IPS-NIHi7 (cell line): Measurements from ENCODE around the gene DNAH10.
"Not testable (repeated sequence)": the region's sequence is repeated elsewhere in the genome, so short reads cannot be mapped to it uniquely, and the experiment has no call there.

ENCODE experiments used
- DNase-seq: peaks from one replicate; pipeline ENCODE4 v3.0.0; 2012; ENCODE audit warnings: mixed read lengths; ENCODE audit errors: extremely low spot score

The DNAH10 gene

GRCh38 chr12:123946516-123947505, 184.7 kb downstream of the DNAH10 start:
- DNase-seq = not testable (repeated sequence)

- DNase-seq = not testable (repeated sequence)
Measured at GRCh38 chr12:123947531-123947930, 185.4 kb downstream of the DNAH10 start.

GRCh38 chr12:123948401-123948795, 186.3 kb downstream of the DNAH10 start:
- no peak for DNase-seq

DNA sequence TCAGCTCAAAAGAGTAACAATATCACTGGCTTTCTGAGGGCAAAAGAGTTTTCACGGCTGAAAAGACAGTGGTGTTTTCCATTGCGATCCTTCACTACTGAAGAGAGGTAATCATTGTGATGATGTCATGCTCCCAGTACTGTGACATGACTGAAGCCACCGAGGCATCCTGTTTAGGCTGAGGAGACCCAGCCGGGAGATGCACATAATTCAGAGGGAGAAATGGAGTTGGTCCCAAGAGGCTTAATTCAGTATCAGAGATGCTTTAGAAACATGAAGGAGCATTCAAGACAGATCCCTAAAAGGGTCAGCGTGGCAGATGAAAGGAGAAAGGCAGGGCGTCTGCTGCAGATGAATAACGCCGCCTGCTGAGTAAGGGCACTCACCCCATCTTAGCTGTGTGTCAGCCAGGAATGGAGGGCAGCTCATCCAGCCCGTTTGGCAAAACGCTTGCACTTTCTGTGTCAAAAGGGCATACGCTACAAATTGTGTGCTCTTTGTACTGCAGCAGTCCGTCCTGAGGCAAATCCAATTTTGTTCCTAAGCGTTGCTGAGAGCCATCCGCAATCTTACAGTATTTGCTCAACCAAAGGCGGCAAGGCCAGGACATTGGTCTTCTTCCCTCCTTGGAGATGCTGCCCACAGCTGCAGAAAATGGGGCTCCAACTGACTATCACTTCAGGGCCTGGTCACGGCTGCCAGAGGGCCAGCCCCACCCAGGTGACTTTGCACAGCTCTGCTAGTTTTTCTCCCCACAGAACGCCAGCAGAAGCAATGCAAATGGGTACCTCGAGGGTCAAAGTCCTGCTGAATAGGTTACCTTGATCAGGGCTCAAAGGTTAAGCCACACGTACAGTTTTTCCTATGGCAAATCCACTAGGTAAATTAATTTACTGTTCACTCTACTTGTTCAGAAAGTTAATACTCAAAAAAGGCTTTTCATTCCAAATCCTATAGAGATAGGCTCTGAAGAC, 187.0 kb downstream of the DNAH10 start:
- DNase-seq = no peak

DNA sequence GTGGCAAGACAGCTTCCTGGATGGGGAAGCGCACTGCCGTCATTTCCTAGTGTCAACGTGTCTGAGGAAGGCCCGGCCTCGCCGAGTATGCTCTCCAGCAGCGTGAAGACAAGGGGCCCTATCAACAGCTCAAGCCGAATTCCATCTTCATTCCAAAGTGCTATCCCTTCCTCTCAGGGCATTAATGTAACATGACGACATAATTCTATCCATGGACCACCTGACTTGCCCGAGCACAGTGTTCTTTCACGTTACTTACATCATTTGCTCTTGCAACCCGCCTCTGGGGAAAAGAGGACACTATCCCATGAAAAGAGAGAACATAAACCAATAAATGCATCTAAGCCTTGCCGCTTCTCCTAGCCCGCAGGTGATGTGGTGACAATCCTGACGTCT, 187.7 kb downstream of the DNAH10 start:
- DNase-seq = no peak

- no peak for DNase-seq
Measured at GRCh38 chr12:123950476-123951349, 188.6 kb downstream of the DNAH10 start.

DNA sequence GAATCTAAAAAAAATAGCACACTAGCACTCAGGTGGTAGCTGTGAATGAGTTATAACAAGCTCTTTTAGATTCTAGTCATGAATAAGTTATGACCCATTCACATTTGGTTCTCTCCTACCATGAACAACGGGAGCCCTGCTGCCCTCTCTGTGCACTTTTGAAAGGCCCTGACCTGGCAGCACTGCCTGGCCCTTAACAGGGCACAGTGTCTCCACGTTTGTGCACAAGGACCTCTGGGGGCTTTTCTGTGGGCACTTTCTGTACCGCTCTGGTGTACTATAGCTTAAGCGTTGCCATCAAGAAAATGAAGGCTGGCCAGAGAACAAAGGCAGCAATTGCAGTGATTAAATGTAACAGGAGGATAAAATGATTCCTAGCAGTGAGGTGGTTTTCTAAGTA, 189.4 kb downstream of the DNAH10 start:
- no peak for DNase-seq

GRCh38 chr12:123952037-123952436, 189.9 kb downstream of the DNAH10 start:
- no peak for DNase-seq

DNA sequence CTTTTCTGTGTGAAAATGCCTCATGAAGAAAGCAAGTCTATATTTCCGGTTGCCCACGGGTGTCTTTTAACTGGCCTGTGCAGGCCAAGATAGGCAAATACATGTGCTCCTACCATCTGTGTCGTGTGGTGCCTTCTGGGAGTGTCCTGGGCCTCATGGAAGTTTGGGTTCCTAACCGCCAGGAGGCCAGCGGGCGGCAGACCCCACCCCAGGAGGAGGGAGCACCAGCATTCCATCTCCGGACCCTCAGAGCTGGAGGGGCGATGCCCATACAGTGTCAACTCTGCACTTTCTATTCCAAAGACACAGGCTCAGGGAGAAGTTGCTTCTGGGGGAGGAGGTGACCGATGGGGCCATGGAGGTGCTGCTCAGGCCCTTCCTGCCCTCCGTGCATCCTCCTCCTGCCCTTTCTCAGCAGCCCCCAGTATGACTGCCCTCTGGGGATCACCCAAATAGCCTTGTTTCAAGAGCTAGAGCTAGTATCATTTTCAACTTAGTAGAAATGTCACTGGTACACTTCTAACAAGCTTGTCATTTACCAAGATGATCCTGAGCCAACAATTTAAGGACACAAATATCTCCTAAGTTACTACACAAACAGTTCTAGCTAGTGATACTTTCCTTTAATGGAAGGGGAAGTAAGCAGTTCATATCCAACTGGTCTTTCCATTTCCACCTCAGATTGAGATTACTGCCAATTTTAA, 192.7 kb downstream of the DNAH10 start:
- no peak for DNase-seq

GRCh38 chr12:123956249-123956648, 194.1 kb downstream of the DNAH10 start:
- DNase-seq = no peak

DNA sequence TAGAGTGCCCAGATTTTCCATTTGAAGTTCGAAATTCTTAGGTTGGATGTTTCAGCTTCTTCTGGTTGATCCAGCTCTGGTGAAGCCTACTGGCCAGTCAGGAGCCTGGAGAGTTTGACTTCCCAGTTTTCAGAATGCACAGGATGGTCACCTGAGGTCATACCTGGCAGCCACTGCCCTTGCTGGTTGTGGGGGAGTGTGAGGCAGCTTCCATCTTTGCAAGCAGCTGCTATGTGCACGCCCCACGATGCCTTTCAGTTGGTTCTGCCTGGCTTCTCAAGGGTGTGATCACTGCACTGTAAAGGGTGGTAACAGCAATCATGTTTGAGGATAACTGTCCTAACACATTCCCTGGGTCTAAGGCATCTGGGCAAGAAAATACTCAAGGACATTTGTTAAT, 195.1 kb downstream of the DNAH10 start:
- DNase-seq = no peak

- no peak for DNase-seq
Measured at GRCh38 chr12:123958462-123958861, 196.4 kb downstream of the DNAH10 start.

DNA sequence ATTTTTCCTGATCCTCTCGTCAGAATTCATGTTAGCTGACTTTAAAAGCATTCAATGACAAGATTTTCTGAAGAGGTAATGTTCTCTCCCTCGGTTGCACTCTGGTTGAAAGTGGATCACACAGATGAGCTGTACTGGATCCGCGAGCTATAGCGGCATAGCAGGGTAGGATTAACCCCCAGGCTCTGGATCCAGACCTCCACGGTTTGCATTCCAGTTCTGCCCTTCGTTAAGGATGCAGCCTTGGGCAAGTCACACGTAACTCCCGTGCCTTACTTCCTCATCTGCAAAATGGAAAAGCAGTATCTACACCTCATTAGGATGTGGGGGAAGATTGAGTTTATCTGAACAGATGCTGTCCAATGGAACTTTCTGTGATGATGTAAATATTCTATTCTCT, 196.8 kb downstream of the DNAH10 start:
- no peak for DNase-seq

DNA sequence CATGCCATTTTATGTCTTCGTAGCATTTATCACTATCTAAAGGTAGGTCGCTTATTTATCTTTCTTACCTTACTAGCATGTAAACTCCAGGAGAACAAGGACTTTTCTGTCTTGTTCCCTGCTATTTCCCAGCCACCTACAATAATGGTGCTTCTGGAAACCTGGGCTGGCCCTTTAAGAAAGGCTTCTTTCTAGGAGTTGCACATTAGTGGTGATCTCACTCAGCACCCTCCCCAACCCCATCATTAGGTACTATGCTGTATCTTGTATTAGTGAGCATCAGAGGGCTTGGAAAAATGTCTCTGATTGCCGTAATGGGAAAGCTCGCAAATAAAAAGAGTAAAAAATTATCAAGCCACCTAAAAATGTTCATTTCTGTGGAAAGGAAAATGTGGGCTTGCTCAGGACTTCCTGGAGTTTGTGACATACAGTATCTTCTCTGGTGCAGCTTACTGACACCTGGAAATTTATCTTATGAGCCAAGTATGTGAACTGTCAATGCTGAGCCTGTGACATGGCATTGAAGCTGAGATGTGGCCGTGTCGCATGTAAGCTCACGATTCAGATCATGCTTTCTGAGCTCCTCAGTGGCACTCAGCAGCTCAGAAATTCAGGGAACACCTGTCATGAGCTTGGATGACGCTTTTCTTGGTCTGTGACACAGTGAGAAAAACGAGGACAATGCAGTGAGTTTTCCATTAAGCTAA, 198.1 kb downstream of the DNAH10 start:
- DNase-seq = no peak

DNA sequence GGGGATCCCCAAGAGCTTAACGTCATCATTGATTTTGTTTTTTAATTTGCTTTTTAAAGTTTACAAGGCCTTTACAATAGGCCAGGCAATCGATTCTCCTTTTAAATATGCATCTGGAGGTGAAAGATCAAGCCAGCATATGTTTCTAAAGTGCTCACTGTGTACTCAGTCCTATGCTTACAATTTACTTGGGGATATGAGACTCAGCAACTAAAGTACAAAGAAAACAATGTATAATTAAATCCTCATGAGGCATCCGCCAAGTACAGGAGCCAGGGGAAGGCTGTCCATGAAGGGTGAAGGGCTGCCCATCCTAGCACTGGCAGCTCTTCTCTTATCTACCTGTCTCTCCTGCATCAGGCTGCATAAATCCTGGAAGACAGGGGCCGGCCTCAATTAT, 198.8 kb downstream of the DNAH10 start:
- no peak for DNase-seq

DNA sequence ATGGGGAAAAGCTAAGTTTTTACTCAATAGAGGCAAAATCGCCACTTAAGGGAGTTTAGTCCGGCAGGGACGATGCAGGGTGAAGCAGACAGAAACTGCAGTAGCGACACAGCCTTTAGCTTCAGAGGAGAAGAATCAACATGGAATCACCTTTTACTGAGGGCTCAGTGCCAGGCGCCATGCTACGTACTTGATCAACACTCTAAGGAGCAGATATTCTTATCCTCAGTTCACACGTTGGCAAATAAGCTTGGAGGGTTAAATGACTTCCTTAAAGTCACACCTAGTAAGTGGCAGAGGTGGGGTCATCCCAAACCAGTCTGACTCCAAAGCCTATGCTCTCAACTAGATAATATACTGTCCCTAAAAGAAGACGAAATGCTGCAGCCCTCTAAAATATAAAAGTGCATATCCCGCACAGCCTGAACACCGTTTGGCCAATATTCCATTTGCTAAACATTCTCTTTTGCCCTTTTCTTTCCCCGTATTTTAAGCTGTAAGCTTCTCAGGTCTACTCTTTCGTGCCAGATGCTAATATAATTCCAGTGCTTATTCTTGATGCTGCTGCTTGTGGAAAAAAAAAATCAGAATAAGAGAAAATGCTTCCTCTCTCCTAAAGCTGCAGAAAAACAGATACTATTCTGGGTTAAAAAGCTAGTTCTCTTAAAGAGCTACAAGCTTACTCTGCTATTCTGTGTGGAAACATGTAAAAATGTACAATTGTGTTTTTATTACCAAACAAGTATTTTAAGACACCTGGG, 199.7 kb downstream of the DNAH10 start:
- no peak for DNase-seq

DNA sequence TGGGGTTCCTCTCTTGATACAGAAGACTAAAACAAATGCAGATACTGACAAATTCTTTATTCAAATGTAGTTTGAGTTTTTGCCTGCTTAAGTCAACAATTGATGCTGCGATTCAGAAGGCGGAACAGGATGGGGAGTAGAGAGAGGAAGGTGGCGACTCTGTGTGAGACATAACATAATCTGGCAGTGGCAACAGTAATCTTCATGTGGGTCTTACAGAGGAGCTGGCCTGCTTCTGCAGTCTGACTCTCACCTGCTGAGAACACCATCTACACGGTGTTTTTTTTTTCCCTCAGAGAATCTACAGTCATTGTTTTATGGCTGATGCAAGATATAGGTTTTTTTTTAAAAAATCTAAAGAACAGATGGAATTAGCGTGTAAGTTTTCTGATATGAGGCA, 200.4 kb downstream of the DNAH10 start:
- DNase-seq = no peak

DNA sequence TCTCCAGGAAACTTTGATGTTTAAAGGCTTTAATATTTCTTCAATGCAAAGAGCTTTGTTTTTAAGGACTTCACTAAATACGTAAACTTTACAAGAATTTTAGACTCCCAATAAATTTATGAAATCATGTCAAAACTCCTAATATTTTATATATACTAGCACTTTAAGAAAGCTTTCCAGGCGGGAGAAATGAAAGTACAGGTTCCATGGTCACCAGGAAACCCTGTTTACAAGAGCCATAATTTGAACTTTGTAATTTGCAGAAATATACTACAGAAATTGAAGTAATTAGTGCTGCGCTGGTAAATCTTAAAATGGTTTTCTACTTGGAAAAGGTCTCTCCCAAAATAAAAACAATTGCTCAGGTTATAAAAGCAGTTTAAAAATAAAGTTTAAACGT, 201.7 kb downstream of the DNAH10 start:
- DNase-seq = no peak

DNA sequence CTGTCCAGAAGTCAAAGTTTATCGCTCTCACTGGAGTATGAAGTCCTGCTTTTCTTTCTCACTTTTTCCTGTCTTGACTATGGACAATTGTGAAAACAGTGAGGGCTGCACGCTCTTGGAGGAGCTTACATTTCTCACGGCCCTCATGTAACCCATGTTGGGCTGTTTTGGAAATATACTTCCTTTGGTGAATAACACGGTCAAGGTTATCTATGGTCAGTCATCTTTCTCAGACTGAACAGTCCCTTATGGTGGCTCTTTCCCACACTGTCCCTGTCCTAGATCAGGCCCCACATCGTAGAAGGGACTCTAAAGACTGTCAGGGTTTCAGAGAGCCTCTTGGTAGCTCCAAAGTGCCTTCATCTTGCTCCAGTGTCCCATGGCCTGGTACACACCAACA, 203.3 kb downstream of the DNAH10 start:
- no peak for DNase-seq
